Iris pigment epithelial cell (primary cell): ENCODE data around the gene MPST.

Experiments
- DNase-seq: peaks from one replicate; pipeline ENCODE4 v3.0.0-alpha.2; 2011; ENCODE audit warnings: low read depth

MPST gene

GRCh38 chr22:37000676-37001534 lies 18.6 kb upstream of the MPST start:
- no peak for DNase-seq

- DNase-seq: no peak
Measured at GRCh38 chr22:37001826-37002225, 17.7 kb upstream of the MPST start.

- DNase-seq: no peak
Measured at GRCh38 chr22:37002633-37003032, 16.9 kb upstream of the MPST start.

- no peak for DNase-seq
Measured at GRCh38 chr22:37007651-37008050, 11.9 kb upstream of the MPST start.

- no peak for DNase-seq
Measured at GRCh38 chr22:37008365-37008764, 11.2 kb upstream of the MPST start.

GRCh38 chr22:37009490-37009889 lies 10.1 kb upstream of the MPST start:
- DNase-seq: no peak

- DNase-seq: no peak
Measured at GRCh38 chr22:37010174-37010573, 9.4 kb upstream of the MPST start.

GRCh38 chr22:37010976-37011375 lies 8.6 kb upstream of the MPST start:
- DNase-seq: no peak

GRCh38 chr22:37011472-37011871 lies 8.1 kb upstream of the MPST start:
- DNase-seq: no peak

- DNase-seq: no peak
Measured at GRCh38 chr22:37012262-37012904, 7.2 kb upstream of the MPST start.

- no peak for DNase-seq
Measured at GRCh38 chr22:37012956-37013355, 6.6 kb upstream of the MPST start.

GRCh38 chr22:37014415-37014806 lies 5.1 kb upstream of the MPST start:
- DNase-seq: no peak

GRCh38 chr22:37014835-37015586 lies 4.5 kb upstream of the MPST start:
- no peak for DNase-seq

- no peak for DNase-seq
Measured at GRCh38 chr22:37015587-37015878, 4.0 kb upstream of the MPST start.

GRCh38 chr22:37016134-37016910 lies 3.2 kb upstream of the MPST start:
- no peak for DNase-seq

- no peak for DNase-seq
Measured at GRCh38 chr22:37017356-37017755, 2.2 kb upstream of the MPST start.

GRCh38 chr22:37018086-37018814 lies 1.3 kb upstream of the MPST start:
- DNase-seq: no peak

- DNase-seq: peak; percentile 47
Measured at GRCh38 chr22:37018815-37019308, 680 bp upstream of the MPST start.

GRCh38 chr22:37020192-37020479 lies 594 bp downstream of the MPST start:
- DNase-seq: peak; percentile 66

GRCh38 chr22:37021041-37021440 lies 1.5 kb downstream of the MPST start:
- no peak for DNase-seq

- DNase-seq: peak; percentile 46
Measured at GRCh38 chr22:37021710-37022482, 2.4 kb downstream of the MPST start.
